H1 (cell line): ENCODE results near the gene EVC2. TPM values are rescaled to one million over a fixed set of nuclear protein-coding genes. Genes with fewer than 3 reads are reported as not detected.

Experiments used
- BRCA1 ChIP-seq: IDR thresholded peaks from 2 replicates; pipeline ENCODE4 v1.6.1; 2012; ENCODE audit warnings: low read depth, low read length, improper control_type of control experiment
- CHD7 ChIP-seq: fragments of 300-600 bp; sonication (generic); IDR thresholded peaks from 2 replicates; pipeline ENCODE4 v1.7.1; 2012; ENCODE audit warnings: low read length, moderate library complexity, mild to moderate bottlenecking, inconsistent platforms; ENCODE audit not compliant: insufficient replicate concordance
- MAFK ChIP-seq: IDR thresholded peaks from 2 replicates; pipeline ENCODE4 v1.6.1; 2012; ENCODE audit warnings: low read depth, mild to moderate bottlenecking, improper control_type of control experiment, low read length
- NANOG ChIP-seq: IDR thresholded peaks from 2 replicates; pipeline ENCODE4 v1.6.1; 2011; ENCODE audit warnings: low read length, low read depth, mild to moderate bottlenecking, inconsistent platforms; ENCODE audit not compliant: insufficient read depth, poor library complexity, severe bottlenecking
- POLR2A ChIP-seq, 2 experiments: IDR thresholded peaks; 1 replicate in 1 of 2; 2 replicates in 1 of 2; pipeline ENCODE4 v1.6.1; 2011; ENCODE audit warnings: low read depth in 2 of 2, low read length in 2 of 2, mild to moderate bottlenecking in 2 of 2; ENCODE audit errors: control extremely low read depth in 1 of 2
- RFX5 ChIP-seq: IDR thresholded peaks from 2 replicates; pipeline ENCODE4 v1.6.1; 2011; ENCODE audit warnings: low read depth, low read length, improper control_type of control experiment, borderline replicate concordance
- TBP ChIP-seq: IDR thresholded peaks from 2 replicates; pipeline ENCODE4 v1.6.1; 2011; ENCODE audit warnings: low read depth, low read length, improper control_type of control experiment
- polyA plus RNA-seq, 7 experiments: library from polyadenylated mRNA; depleted of rRNA in 3 of 7; stranded (reverse) in 5 of 7; unstranded in 2 of 7; fragments of >200 nt in 5 of 7; fragments of 200-250 nt in 2 of 7; gene quantifications; 1 replicate in 5 of 7; 2 replicates in 1 of 7; 4 replicates in 1 of 7; pipeline versions ENCODE4 v1.2.1 to v1.2.3, GENCODE V29; 2011 to 2013; ENCODE audit warnings: missing spikeins in 2 of 7, mixed read lengths in 2 of 7
- total RNA-seq: library from RNA; stranded (reverse); fragmentation: NEBNext Ultra II Directional; extraction: Animal tissue kit (Norgen Biotek cat#: 25700); gene quantifications from 2 replicates; pipeline ENCODE4 v1.2.1, GENCODE V29; 2021
- TF ChIP-seq, protein P1 (sequence below): IDR thresholded peaks from 2 replicates; pipeline ENCODE4 v1.6.1; 2011; ENCODE audit warnings: low read depth, mild to moderate bottlenecking, low read length; ENCODE audit not compliant: insufficient read depth

EVC2 gene
- total and polyA plus RNA-seq, 2 of the 8 experiments (the other 6 are each of a cell fraction or from before 2014, with no cell fraction given), result 0.73 to 5.9 TPM

- TF ChIP-seq CHD7 (no peak), MAFK (no peak), NANOG (no peak), TBP (no peak), POLR2A (IDR thresholded peaks at IDR 0.05; ENCODE audit: control extremely low read depth in 1 of 2, low read depth in 2 of 2, low read length in 2 of 2) (no peak), RFX5 (no peak), BRCA1 (no peak)
- TF ChIP-seq, protein P1, sequence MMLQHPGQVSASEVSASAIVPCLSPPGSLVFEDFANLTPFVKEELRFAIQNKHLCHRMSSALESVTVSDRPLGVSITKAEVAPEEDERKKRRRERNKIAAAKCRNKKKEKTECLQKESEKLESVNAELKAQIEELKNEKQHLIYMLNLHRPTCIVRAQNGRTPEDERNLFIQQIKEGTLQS, result no peak
Measured at GRCh38 chr4:5589495-5589894, 118.9 kb downstream of the EVC2 start (continued).
